ENCODE results near the gene HPDL.
"Not testable (repeated sequence)": the region's sequence is repeated elsewhere in the genome, so short reads cannot be mapped to it uniquely, and the experiment has no call there.

Gene HPDL

GRCh38 chr1:45326627-45327623, at the start of gene HPDL:
TSS of gene HPDL (plus strand) at chr1:45326895. CDS start at chr1:45327149, 254 bp downstream.
- peak; percentile 77 for DNase-seq (ENCODE audit: low read depth)

GRCh38 chr1:45282351-45282750, 44.3 kb upstream of the HPDL start:
- no peak for DNase-seq (ENCODE audit: low read depth)

- DNase-seq (ENCODE audit: low read depth): not testable (repeated sequence)
These were observed 41.8 kb upstream of the HPDL start for GRCh38 chr1:45284858-45285257.

GRCh38 chr1:45286521-45286920, 40.2 kb upstream of the HPDL start:
- not testable (repeated sequence) for DNase-seq (ENCODE audit: low read depth)

- not testable (repeated sequence) for DNase-seq (ENCODE audit: low read depth)
These were observed 35.7 kb upstream of the HPDL start for GRCh38 chr1:45291002-45291401.

- DNase-seq (ENCODE audit: low read depth): no peak
These were observed 35.0 kb upstream of the HPDL start for GRCh38 chr1:45291716-45292115.

GRCh38 chr1:45297666-45298356, 28.9 kb upstream of the HPDL start:
- DNase-seq (ENCODE audit: low read depth): no peak

GRCh38 chr1:45299296-45299695, 27.4 kb upstream of the HPDL start:
- DNase-seq (ENCODE audit: low read depth): no peak

- DNase-seq (ENCODE audit: low read depth): peak; percentile 23
These were observed 26.6 kb upstream of the HPDL start for GRCh38 chr1:45299981-45300668.

GRCh38 chr1:45300669-45300997, 26.1 kb upstream of the HPDL start:
- DNase-seq (ENCODE audit: low read depth): no peak

- DNase-seq (ENCODE audit: low read depth): no peak
These were observed 24.1 kb upstream of the HPDL start for GRCh38 chr1:45302505-45303150.

GRCh38 chr1:45303520-45304310, 23.0 kb upstream of the HPDL start:
- peak; percentile 99 for DNase-seq (ENCODE audit: low read depth)

GRCh38 chr1:45304311-45305081, 22.2 kb upstream of the HPDL start:
- no peak for DNase-seq (ENCODE audit: low read depth)

- no peak for DNase-seq (ENCODE audit: low read depth)
These were observed 21.5 kb upstream of the HPDL start for GRCh38 chr1:45305231-45305630.

GRCh38 chr1:45306319-45306718, 20.4 kb upstream of the HPDL start:
- peak; percentile 47 for DNase-seq (ENCODE audit: low read depth)

- no peak for DNase-seq (ENCODE audit: low read depth)
These were observed 19.8 kb upstream of the HPDL start for GRCh38 chr1:45306905-45307304.

- no peak for DNase-seq (ENCODE audit: low read depth)
These were observed 12.4 kb upstream of the HPDL start for GRCh38 chr1:45314266-45314665.

- DNase-seq (ENCODE audit: low read depth): no peak
These were observed 9.5 kb upstream of the HPDL start for GRCh38 chr1:45317166-45317565.

- no peak for DNase-seq (ENCODE audit: low read depth)
These were observed 6.9 kb upstream of the HPDL start for GRCh38 chr1:45319761-45320160.

GRCh38 chr1:45321444-45321843, 5.3 kb upstream of the HPDL start:
- DNase-seq (ENCODE audit: low read depth): no peak
